ENCODE results near the gene LETMD1.

DNA sequence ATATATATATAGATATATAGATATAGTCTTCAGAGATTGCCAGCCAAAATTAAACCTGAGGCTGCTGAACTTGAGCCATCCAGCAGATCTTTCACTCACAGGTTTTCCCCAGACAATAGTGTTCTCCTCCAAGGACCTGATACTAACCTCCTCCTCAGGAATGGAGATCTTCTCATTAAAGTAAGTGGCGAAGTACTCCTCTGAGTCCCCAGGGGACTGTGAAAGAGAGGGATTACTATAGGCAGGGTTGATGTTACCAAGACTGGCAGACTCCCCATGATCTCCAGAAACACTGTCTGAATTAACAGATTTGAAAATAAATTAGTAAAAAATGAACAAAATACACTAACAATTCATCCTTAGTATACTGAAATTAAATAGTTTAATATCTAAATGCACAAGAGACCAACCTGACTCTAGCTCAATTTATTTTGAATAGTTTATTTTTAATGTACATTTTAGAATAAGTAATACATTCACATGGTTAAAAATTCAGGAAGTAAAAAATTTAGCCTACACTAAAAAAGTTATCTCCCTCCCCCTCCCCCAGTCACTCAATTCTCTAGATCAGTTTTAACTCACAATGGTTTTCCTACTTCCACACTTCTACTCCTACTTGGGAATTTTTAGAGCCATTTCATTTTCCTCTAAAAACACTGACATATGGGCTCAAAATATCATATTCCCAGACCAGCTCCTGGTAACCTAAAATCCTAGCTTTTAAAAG is 39.6 kb upstream of the LETMD1 start:
- TF ChIP-seq CEBPB (IDR thresholded peaks at IDR 0.05; ENCODE audit: low read depth, low read length) (no peak), CTCF (conservative IDR thresholded peaks at IDR 0.05; ENCODE audit: low read depth, low read length) (no peak), USF2 (IDR thresholded peaks at IDR 0.05; ENCODE audit: low read depth, low read length) (no peak), POLR2A (IDR thresholded peaks at IDR 0.05; ENCODE audit: low read depth, low read length) (no peak), MXI1 (IDR thresholded peaks at IDR 0.05; ENCODE audit: borderline replicate concordance, low read depth, low read length) (no peak)

Measured in IMR-90 (cell line).